ENCODE measurements around the gene NIPBL. TPM values are rescaled to one million over a fixed set of nuclear protein-coding genes. Genes with fewer than 3 reads are reported as not detected.

Gene NIPBL
- total RNA-seq, 1 experiment from 2014 or later = 61.3 TPM

GRCh38 chr5:36969700-36970395 is 93.3 kb downstream of the NIPBL start:
- Histone ChIP-seq H3K79me2 (ENCODE audit: insufficient read depth, low read length) (no peaks in the 10 kb centered on the region), H3K23ac (ENCODE audit: insufficient read length, low read depth, low read length) (no peak overlapping the region), H3K23me2 (ENCODE audit: insufficient read length, low read depth, low read length, poor library complexity, severe bottlenecking) (no peaks in the 10 kb centered on the region), H3K56ac (ENCODE audit: insufficient read length, low read depth, low read length) (no peak overlapping the region), H2AK5ac (ENCODE audit: insufficient read length, low read length) (no peak overlapping the region), H3K14ac (ENCODE audit: insufficient read depth, low read length) (no peak overlapping the region), H3K4me2 (ENCODE audit: insufficient read depth, insufficient read length, low read length) (no peak overlapping the region), H3T11ph (ENCODE audit: low read length) (no peak overlapping the region), H3K27me3 (ENCODE audit: insufficient read depth, low read length) (no peaks in the 10 kb centered on the region), H3K9me3 (ENCODE audit: control insufficient read depth, low read depth, low read length) (no peaks in the 10 kb centered on the region), H4K8ac (replicated peaks; ENCODE audit: insufficient read length, low read depth, low read length) (no peak overlapping the region), H2BK120ac (ENCODE audit: low read depth, low read length, poor library complexity, severe bottlenecking) (no peak overlapping the region), H2BK12ac (ENCODE audit: insufficient read length, low read depth, low read length) (no peak overlapping the region), H4K20me1 (ENCODE audit: control insufficient read depth, insufficient read depth, insufficient read length) (no peaks in the 10 kb centered on the region), H4K91ac (ENCODE audit: insufficient read length, low read depth, low read length) (no peak overlapping the region), H3K18ac (ENCODE audit: insufficient read length, low read depth, low read length) (no peak overlapping the region), H2BK5ac (ENCODE audit: insufficient read length, low read length) (no peak overlapping the region), H4K5ac (ENCODE audit: insufficient read length, low read depth, low read length) (no peak overlapping the region), H2AFZ (ENCODE audit: low read length) (no peak overlapping the region), H3K27ac (ENCODE audit: insufficient read length, low read depth, low read length) (no peak overlapping the region), H2BK20ac (ENCODE audit: low read depth, low read length, poor library complexity, severe bottlenecking) (no peak overlapping the region), H3K9ac (ENCODE audit: extremely low read depth, insufficient read length, low read length) (no peak overlapping the region), H3K79me1 (ENCODE audit: insufficient read depth, low read depth, low read length, poor library complexity, severe bottlenecking) (no peaks in the 10 kb centered on the region), H2BK15ac (ENCODE audit: low read depth, low read length) (no peak overlapping the region), H3K4ac (ENCODE audit: low read depth, low read length) (no peak overlapping the region), H3K4me1 (ENCODE audit: insufficient read depth, low read length) (no peaks in the 10 kb centered on the region)
- Mint-ChIP-seq H3K36me3 (ENCODE audit: insufficient read depth in 1 of 3, low read depth in 3 of 3) (peaks cover 16 to 35% (median 32%) of the 10 kb centered on the region in 3 experiments; a peak in 6 of 7 replicates), H3K4me1 (no peaks in the 10 kb centered on the region), H3K9me3 (no peaks in the 10 kb centered on the region), H3K27ac (no peak overlapping the region), H3K27me3 (ENCODE audit: low read depth) (no peaks in the 10 kb centered on the region), H3K4me3 (no peak overlapping the region)
- DNase-seq = no peak
- TF ChIP-seq CTCF (conservative IDR thresholded peaks at IDR 0.05) = no peak
- WGBS (ENCODE audit: extremely low coverage, insufficient read length, low lambda C conversion rate) = no CpG with 5 or more reads among the region's 2 CpGs

Measured in H9 (cell line).